ENCODE results near the gene GPN3.

GRCh38 chr12:110501752-110502738 lies 34.0 kb upstream of the GPN3 start, which contains the start of the genes RAD9B and VPS29:
- TF ChIP-seq YY1 (IDR thresholded peaks at IDR 0.05; ENCODE audit: low read depth, low read length) (peak; percentile 91), CHD7 (IDR thresholded peaks at IDR 0.05; ENCODE audit: insufficient replicate concordance, low read length) (no peak), RAD21 (IDR thresholded peaks at IDR 0.05 in 1 of 2, conservative IDR thresholded peaks at IDR 0.05 in 1 of 2; ENCODE audit: low read depth in 2 of 2, low read length in 2 of 2) (no peak), CBX5 (IDR thresholded peaks at IDR 0.05; ENCODE audit: low read depth, low read length) (no peak)
- TF ChIP-seq, protein P1, sequence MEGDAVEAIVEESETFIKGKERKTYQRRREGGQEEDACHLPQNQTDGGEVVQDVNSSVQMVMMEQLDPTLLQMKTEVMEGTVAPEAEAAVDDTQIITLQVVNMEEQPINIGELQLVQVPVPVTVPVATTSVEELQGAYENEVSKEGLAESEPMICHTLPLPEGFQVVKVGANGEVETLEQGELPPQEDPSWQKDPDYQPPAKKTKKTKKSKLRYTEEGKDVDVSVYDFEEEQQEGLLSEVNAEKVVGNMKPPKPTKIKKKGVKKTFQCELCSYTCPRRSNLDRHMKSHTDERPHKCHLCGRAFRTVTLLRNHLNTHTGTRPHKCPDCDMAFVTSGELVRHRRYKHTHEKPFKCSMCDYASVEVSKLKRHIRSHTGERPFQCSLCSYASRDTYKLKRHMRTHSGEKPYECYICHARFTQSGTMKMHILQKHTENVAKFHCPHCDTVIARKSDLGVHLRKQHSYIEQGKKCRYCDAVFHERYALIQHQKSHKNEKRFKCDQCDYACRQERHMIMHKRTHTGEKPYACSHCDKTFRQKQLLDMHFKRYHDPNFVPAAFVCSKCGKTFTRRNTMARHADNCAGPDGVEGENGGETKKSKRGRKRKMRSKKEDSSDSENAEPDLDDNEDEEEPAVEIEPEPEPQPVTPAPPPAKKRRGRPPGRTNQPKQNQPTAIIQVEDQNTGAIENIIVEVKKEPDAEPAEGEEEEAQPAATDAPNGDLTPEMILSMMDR (IDR thresholded peaks at IDR 0.05; ENCODE audit: control extremely low read depth in 1 of 3, insufficient read depth in 1 of 3, low read depth in 1 of 3, low read length in 3 of 3) = no peak

All from H1 (cell line).